ENCODE measurements around the gene SPRR1B.
"Not testable (repeated sequence)": the region's sequence is repeated elsewhere in the genome, so short reads cannot be mapped to it uniquely, and the experiment has no call there.

The SPRR1B gene

GRCh38 chr1:153030895-153031294, at the start of gene SPRR1B:
TSS of gene SPRR1B (plus strand) at chr1:153031203. CDS start at chr1:153032346, 1,143 bp downstream.
- DNase-seq (ENCODE audit: low read depth in 1 of 2, low spot score in 1 of 2), result no peak

GRCh38 chr1:152982076-152982475, 48.9 kb upstream of the SPRR1B start:
- DNase-seq (ENCODE audit: low read depth in 1 of 2, low spot score in 1 of 2), result no peak

GRCh38 chr1:152983234-152983633, 47.8 kb upstream of the SPRR1B start:
- DNase-seq (ENCODE audit: low read depth in 1 of 2, low spot score in 1 of 2), result no peak

GRCh38 chr1:152983743-152984142, 47.3 kb upstream of the SPRR1B start, which contains the start of gene SPRR1A:
TSS of gene SPRR1A (plus strand) at chr1:152984081. CDS start at chr1:152985231, 1,150 bp downstream.
- no peak for DNase-seq (ENCODE audit: low read depth in 1 of 2, low spot score in 1 of 2)

- DNase-seq (ENCODE audit: low read depth in 1 of 2, low spot score in 1 of 2), result no peak
Measured at GRCh38 chr1:152986578-152986977, 44.4 kb upstream of the SPRR1B start.

GRCh38 chr1:152993186-152993585, 37.8 kb upstream of the SPRR1B start:
- no peak for DNase-seq (ENCODE audit: low read depth in 1 of 2, low spot score in 1 of 2)

- DNase-seq (ENCODE audit: low read depth in 1 of 2, low spot score in 1 of 2), result no peak
Measured at GRCh38 chr1:152995842-152996241, 35.2 kb upstream of the SPRR1B start.

GRCh38 chr1:152996633-152997400, 34.2 kb upstream of the SPRR1B start:
- no peak for DNase-seq (ENCODE audit: low read depth in 1 of 2, low spot score in 1 of 2)

- no peak for DNase-seq (ENCODE audit: low read depth in 1 of 2, low spot score in 1 of 2)
Measured at GRCh38 chr1:152997901-152998300, 33.1 kb upstream of the SPRR1B start.

- no peak for DNase-seq (ENCODE audit: low read depth in 1 of 2, low spot score in 1 of 2)
Measured at GRCh38 chr1:152998476-152998875, 32.5 kb upstream of the SPRR1B start.

- no peak for DNase-seq (ENCODE audit: low read depth in 1 of 2, low spot score in 1 of 2)
Measured at GRCh38 chr1:152999818-153000217, 31.2 kb upstream of the SPRR1B start.

- no peak for DNase-seq (ENCODE audit: low read depth in 1 of 2, low spot score in 1 of 2)
Measured at GRCh38 chr1:153000294-153000693, 30.7 kb upstream of the SPRR1B start.

GRCh38 chr1:153001382-153001781, 29.6 kb upstream of the SPRR1B start, which contains the start of gene SPRR3:
TSS of gene SPRR3 (plus strand) at chr1:153001749. CDS start at chr1:153003021, 1,272 bp downstream.
- DNase-seq (ENCODE audit: low read depth in 1 of 2, low spot score in 1 of 2), result no peak

- not testable (repeated sequence) for DNase-seq (ENCODE audit: low read depth in 1 of 2, low spot score in 1 of 2)
Measured at GRCh38 chr1:153011235-153011758, 19.7 kb upstream of the SPRR1B start.

- DNase-seq (ENCODE audit: low read depth in 1 of 2, low spot score in 1 of 2), result not testable (repeated sequence)
Measured at GRCh38 chr1:153021829-153022228, 9.2 kb upstream of the SPRR1B start.

GRCh38 chr1:153022340-153022739, 8.7 kb upstream of the SPRR1B start:
- not testable (repeated sequence) for DNase-seq (ENCODE audit: low read depth in 1 of 2, low spot score in 1 of 2)

- no peak for DNase-seq (ENCODE audit: low read depth in 1 of 2, low spot score in 1 of 2)
Measured at GRCh38 chr1:153023109-153023508, 7.9 kb upstream of the SPRR1B start.

GRCh38 chr1:153024413-153024812, 6.6 kb upstream of the SPRR1B start:
- DNase-seq (ENCODE audit: low read depth in 1 of 2, low spot score in 1 of 2), result no peak

- DNase-seq (ENCODE audit: low read depth in 1 of 2, low spot score in 1 of 2), result no peak
Measured at GRCh38 chr1:153025797-153026196, 5.2 kb upstream of the SPRR1B start.

GRCh38 chr1:153028766-153029165, 2.2 kb upstream of the SPRR1B start:
- DNase-seq (ENCODE audit: low read depth in 1 of 2, low spot score in 1 of 2), result no peak

GRCh38 chr1:153032073-153032472, 1.1 kb downstream of the SPRR1B start:
- DNase-seq (ENCODE audit: low read depth in 1 of 2, low spot score in 1 of 2), result no peak

- DNase-seq (ENCODE audit: low read depth in 1 of 2, low spot score in 1 of 2), result no peak
Measured at GRCh38 chr1:153032677-153033308, 1.8 kb downstream of the SPRR1B start.
